ENCODE measurements around the gene CD44. TPM values are rescaled to one million over a fixed set of nuclear protein-coding genes. Genes with fewer than 3 reads are reported as not detected.

CD44 gene
- total and polyA plus RNA-seq, 2 donors (not counting 1 experiment from before 2014, with no cell fraction given): 660 to 980 TPM

GRCh38 chr11:35232891-35233330, 93.9 kb downstream of the CD44 start:
- no peaks in the 10 kb centered on the region for H3K27me3 ChIP-seq (ENCODE audit: control insufficient read depth, insufficient read depth, low read length)
- no peak overlapping the region for H2AFZ ChIP-seq (ENCODE audit: low read length)
- H3K4me2 ChIP-seq (ENCODE audit: extremely low read depth, insufficient read depth, low read length): no peak overlapping the region
- H3K4me3 ChIP-seq (replicated peaks in 1 of 4; ENCODE audit: control extremely low read depth in 1 of 4, insufficient read depth in 1 of 4, low read depth in 3 of 4, low read length in 4 of 4): no peak overlapping the region
- no peaks in the 10 kb centered on the region for H3K79me2 ChIP-seq (ENCODE audit: control insufficient read depth, insufficient read depth, low read length)
- H3K9ac ChIP-seq (ENCODE audit: insufficient read depth, low read length): no peak overlapping the region
- no peaks in the 10 kb centered on the region for H3K9me3 ChIP-seq (ENCODE audit: control insufficient read depth, insufficient read depth, low read depth, low read length)
- TF ChIP-seq EZH2 (IDR thresholded peaks at IDR 0.05; ENCODE audit: low read length, missing control alignments): no peak
- TF ChIP-seq, protein P1, sequence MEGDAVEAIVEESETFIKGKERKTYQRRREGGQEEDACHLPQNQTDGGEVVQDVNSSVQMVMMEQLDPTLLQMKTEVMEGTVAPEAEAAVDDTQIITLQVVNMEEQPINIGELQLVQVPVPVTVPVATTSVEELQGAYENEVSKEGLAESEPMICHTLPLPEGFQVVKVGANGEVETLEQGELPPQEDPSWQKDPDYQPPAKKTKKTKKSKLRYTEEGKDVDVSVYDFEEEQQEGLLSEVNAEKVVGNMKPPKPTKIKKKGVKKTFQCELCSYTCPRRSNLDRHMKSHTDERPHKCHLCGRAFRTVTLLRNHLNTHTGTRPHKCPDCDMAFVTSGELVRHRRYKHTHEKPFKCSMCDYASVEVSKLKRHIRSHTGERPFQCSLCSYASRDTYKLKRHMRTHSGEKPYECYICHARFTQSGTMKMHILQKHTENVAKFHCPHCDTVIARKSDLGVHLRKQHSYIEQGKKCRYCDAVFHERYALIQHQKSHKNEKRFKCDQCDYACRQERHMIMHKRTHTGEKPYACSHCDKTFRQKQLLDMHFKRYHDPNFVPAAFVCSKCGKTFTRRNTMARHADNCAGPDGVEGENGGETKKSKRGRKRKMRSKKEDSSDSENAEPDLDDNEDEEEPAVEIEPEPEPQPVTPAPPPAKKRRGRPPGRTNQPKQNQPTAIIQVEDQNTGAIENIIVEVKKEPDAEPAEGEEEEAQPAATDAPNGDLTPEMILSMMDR (conservative IDR thresholded peaks at IDR 0.05 in 1 of 2, IDR thresholded peaks at IDR 0.05 in 1 of 2; ENCODE audit: low read depth in 1 of 2, low read length in 2 of 2): no peak
- H3K36me3 ChIP-seq (ENCODE audit: control insufficient read depth, insufficient read depth, low read length): peaks cover 14% of the 10 kb centered on the region
- DNase-seq (ENCODE audit: low read depth in 2 of 2): peak in 1 of 2 donors; percentile 74
- H3K4me1 ChIP-seq (ENCODE audit: control insufficient read depth, extremely low read depth, insufficient read depth, low read length): no peaks in the 10 kb centered on the region
- peak overlapping the region; percentile 22 for H3K27ac ChIP-seq (ENCODE audit: insufficient read depth, low read length)
- H4K20me1 ChIP-seq (ENCODE audit: control insufficient read depth, extremely low read depth, insufficient read depth, low read length): no peaks in the 10 kb centered on the region

DNA sequence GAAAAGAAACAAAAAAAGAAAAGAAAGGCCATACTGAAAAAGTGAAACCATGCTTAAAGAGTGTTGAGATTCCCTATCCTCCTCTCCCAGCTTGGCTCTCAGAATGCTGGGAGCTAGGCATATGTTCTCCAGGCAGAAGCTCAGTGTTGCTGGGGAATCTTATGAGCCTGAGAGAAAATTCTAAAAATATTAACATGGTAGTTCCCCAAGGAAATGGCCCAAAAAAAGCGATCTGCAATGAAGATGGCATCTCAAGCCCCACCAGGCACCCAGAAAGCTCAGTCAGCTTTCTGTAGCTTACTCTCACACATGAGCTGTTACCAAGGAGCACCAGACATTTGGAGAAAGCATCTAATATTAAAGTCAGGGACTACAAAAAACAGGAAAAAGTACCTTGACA, 94.5 kb downstream of the CD44 start:
- Histone ChIP-seq H4K20me1 (ENCODE audit: control insufficient read depth, extremely low read depth, insufficient read depth, low read length) (no peaks in the 10 kb centered on the region), H3K4me1 (ENCODE audit: control insufficient read depth, extremely low read depth, insufficient read depth, low read length) (no peaks in the 10 kb centered on the region), H3K79me2 (ENCODE audit: control insufficient read depth, insufficient read depth, low read length) (no peaks in the 10 kb centered on the region), H3K9me3 (ENCODE audit: control insufficient read depth, insufficient read depth, low read depth, low read length) (no peaks in the 10 kb centered on the region), H3K27ac (ENCODE audit: insufficient read depth, low read length) (peak overlapping the region; percentile 22), H3K4me3 (replicated peaks in 1 of 4; ENCODE audit: control extremely low read depth in 1 of 4, insufficient read depth in 1 of 4, low read depth in 3 of 4, low read length in 4 of 4) (no peak overlapping the region), H3K9ac (ENCODE audit: insufficient read depth, low read length) (no peak overlapping the region), H2AFZ (ENCODE audit: low read length) (no peak overlapping the region), H3K4me2 (ENCODE audit: extremely low read depth, insufficient read depth, low read length) (no peak overlapping the region), H3K27me3 (ENCODE audit: control insufficient read depth, insufficient read depth, low read length) (no peaks in the 10 kb centered on the region), H3K36me3 (ENCODE audit: control insufficient read depth, insufficient read depth, low read length) (peaks cover 14% of the 10 kb centered on the region)
- TF ChIP-seq EZH2 (IDR thresholded peaks at IDR 0.05; ENCODE audit: low read length, missing control alignments): no peak
- TF ChIP-seq, protein P1 (conservative IDR thresholded peaks at IDR 0.05 in 1 of 2, IDR thresholded peaks at IDR 0.05 in 1 of 2; ENCODE audit: low read depth in 1 of 2, low read length in 2 of 2): no peak
- no peak for DNase-seq (ENCODE audit: low read depth in 2 of 2)

DNA sequence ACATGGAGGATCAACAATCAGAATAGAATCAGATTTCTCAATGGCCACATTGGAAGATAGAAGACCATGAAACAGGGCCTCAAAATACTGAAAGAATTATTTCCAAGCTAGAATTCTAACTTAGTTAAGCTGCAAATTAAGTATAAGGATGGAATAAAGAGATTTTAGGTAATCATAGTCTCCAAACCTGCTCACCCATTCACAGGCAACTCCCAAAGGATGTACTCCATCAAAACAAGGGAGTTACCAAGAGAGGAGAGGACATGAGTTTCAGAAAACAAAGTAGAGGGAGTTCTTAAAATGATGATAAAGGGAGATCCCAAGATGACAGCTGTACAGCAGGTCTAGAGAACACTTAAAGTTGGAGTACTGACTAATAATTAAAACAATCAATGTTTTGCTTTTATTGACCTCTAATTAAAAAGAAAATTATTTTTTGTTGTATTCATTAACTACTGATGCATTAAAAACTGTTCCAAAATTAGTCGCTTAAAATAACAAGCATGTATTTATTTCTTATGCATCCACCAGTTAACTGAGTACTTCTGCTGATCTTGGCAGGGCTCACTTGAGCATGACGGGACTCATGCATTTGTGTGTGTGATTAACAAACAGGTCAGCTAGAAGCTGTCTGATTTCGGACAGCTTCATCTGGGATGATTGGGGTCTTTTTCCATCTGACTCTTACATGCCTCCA, 95.6 kb downstream of the CD44 start:
- Histone ChIP-seq H3K27me3 (ENCODE audit: control insufficient read depth, insufficient read depth, low read length) (no peaks in the 10 kb centered on the region), H3K27ac (ENCODE audit: insufficient read depth, low read length) (no peak overlapping the region), H4K20me1 (ENCODE audit: control insufficient read depth, extremely low read depth, insufficient read depth, low read length) (no peaks in the 10 kb centered on the region), H3K9ac (ENCODE audit: insufficient read depth, low read length) (no peak overlapping the region), H3K4me1 (ENCODE audit: control insufficient read depth, extremely low read depth, insufficient read depth, low read length) (no peaks in the 10 kb centered on the region), H3K36me3 (ENCODE audit: control insufficient read depth, insufficient read depth, low read length) (peaks cover 8% of the 10 kb centered on the region), H3K79me2 (ENCODE audit: control insufficient read depth, insufficient read depth, low read length) (no peaks in the 10 kb centered on the region), H3K9me3 (ENCODE audit: control insufficient read depth, insufficient read depth, low read depth, low read length) (no peaks in the 10 kb centered on the region), H3K4me3 (replicated peaks in 1 of 4; ENCODE audit: control extremely low read depth in 1 of 4, insufficient read depth in 1 of 4, low read depth in 3 of 4, low read length in 4 of 4) (no peak overlapping the region), H3K4me2 (ENCODE audit: extremely low read depth, insufficient read depth, low read length) (no peak overlapping the region), H2AFZ (ENCODE audit: low read length) (no peak overlapping the region)
- peak in 1 of 2 donors; percentile 49 for DNase-seq (ENCODE audit: low read depth in 2 of 2)
- TF ChIP-seq, protein P1 (conservative IDR thresholded peaks at IDR 0.05 in 1 of 2, IDR thresholded peaks at IDR 0.05 in 1 of 2; ENCODE audit: low read depth in 1 of 2, low read length in 2 of 2): no peak
- TF ChIP-seq EZH2 (IDR thresholded peaks at IDR 0.05; ENCODE audit: low read length, missing control alignments): no peak
